Activated T-helper 1 cell treated with anti-CD3 and anti-CD28 coated beads, Interleukin-2, amount 50 U/mL, for 16 hours (primary cell): Measurements from ENCODE around the gene ATP13A2.
A peak's percentile ranks its signal among the peaks of the same experiment; 100 is the strongest.

Source experiments
- DNase-seq, 2 donors: peaks; one replicate each; pipeline ENCODE4 v3.0.0-alpha.2; 2020; ENCODE audit warnings: low read depth in 1 of 2, low spot score in 1 of 2

The ATP13A2 gene

DNA sequence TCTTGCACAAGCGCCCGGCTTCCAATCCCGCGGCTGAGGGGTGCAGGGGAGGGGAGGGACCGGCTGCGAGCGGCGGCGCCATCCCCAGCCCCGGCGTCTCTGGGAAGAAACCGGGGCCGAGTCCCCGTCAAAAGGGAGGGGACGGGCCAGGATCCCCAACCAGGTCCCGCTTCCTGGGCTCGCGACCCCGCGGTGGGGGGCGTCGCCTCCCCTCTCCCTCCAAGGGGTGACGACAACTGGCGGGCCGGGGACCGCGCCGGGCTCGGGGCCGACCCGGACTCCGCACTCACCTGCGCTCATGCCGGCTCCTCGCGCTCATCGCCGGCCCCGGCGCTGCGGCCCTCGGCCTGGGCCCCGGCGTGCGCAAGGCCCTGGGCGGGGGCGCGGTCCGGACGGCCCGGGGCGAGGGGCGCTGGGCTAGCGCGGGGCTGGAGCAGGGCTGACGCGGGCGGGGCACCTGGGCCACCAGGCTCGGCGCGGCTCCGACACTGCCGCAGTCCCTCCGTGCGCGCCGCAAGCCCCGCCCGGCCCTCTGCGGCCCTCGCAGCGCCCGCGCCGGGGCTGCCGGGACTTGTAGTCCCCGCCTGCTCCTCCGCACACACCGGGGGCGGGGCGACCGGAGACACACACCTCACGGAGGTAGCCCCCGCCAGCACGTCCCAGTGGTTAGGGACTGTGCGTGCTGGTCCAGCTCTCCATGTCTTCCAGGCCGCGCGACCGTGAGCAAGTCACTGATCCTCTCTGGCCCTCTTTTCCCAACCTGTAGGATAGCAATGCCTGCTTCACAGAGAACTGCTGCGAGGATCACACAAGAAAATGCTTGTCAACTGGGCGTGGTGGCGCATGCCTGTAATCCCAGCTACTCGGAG is at the start of gene ATP13A2:
Gene ATP13A2, minus strand, starts transcription at position 490 of the 869 bp plus-strand sequence. Its CDS starts 190 bp downstream, at position 300.
- DNase-seq: peak; percentile 62 to 75

GRCh38 chr1:17061486-17061885 is 49.8 kb upstream of the ATP13A2 start:
- DNase-seq: no peak

DNA sequence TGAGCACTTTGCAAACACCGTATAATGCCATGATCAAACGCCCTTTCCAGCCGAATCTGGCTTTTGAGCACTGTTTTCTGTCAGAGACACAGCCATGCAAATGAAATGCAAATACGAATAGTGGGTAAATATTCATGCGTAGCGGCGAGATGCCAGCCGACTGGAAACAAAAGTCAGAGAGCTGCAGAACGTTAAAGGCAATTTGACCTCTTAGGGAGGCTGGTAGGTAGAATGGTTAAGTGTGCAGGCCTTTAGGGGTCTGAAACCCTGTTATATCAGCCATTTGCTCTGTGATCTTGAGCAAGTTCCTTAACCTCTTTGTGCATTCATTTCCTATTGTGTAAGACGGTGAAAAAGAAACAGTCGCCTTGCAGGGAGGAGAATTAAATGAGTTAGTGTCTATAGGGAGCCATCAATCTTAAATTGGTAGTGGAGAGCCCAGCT is 48.6 kb upstream of the ATP13A2 start:
- DNase-seq: no peak

- DNase-seq: no peak
Observed at GRCh38 chr1:17059391-17060305, 47.9 kb upstream of the ATP13A2 start.

GRCh38 chr1:17056551-17056950 is 44.8 kb upstream of the ATP13A2 start:
- DNase-seq: no peak

GRCh38 chr1:17055801-17056200 is 44.1 kb upstream of the ATP13A2 start:
- no peak for DNase-seq

DNA sequence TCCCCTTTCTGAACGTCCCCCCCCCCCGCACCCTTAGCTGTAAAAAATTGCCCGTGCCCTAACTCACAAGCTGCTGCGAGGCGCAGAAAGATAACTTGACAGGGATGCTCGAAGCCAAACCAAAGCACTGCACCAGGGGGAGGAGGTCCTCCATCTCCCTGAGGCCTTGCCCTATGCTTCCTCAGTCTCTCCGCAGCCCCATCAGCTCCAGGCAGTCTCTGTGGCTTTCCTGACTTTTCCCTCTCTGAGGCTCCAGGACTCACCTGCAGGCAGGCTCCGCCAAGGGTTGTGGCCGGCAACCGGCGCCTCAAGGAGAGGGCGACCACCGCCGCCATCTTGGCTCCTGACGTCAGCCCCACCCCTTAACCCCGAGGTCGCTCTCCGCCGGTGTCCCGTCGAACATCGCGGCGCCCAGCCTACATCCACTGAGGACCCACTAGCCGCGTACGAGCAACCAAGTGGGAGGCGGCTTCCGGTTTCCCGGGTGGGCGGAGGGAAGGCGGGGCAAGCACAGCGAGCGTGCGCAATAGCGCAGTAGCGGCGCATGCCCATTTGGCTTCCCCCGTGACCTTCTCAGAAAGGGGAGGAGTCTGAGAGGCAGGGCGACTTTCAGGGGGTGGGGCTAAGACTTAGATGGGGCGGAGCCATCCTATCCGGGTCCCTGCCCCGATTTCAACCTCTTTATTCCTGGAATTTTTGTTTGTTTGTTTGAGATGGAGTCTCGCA is 42.1 kb upstream of the ATP13A2 start, which contains the start of gene SDHB:
Gene SDHB, minus strand, starts transcription at position 348 of the 726 bp plus-strand sequence. Its CDS starts 13 bp downstream, at position 335.
- peak; percentile 97 to 99 for DNase-seq

DNA sequence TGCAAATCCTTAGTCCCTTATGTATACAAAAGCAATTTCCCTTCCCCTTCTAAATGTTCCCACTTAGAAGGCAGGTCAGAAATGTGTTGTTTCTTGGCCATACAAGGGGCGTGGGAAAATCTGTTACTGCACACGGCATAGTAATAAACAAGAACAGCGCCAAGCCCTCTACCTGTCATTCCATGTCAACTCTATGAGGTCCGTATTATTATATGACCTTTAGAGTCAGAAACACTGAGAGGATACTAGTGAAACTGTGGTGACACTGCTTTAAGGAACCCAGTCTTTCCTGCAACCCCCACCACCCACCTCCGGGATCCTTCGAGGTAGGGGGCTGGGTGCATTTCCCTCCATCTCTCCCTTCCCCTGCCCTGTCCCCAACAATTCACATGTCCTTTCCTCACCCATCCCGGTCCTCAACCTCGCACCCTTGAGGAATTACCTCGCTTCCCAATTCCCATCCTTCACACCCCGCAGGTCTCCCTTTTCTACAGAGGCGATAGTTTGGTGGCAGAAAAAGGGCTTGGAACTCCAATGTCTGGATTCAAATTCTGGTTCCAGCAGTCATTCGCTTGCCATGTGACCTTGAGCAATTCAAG is 41.5 kb upstream of the ATP13A2 start:
- no peak for DNase-seq

DNA sequence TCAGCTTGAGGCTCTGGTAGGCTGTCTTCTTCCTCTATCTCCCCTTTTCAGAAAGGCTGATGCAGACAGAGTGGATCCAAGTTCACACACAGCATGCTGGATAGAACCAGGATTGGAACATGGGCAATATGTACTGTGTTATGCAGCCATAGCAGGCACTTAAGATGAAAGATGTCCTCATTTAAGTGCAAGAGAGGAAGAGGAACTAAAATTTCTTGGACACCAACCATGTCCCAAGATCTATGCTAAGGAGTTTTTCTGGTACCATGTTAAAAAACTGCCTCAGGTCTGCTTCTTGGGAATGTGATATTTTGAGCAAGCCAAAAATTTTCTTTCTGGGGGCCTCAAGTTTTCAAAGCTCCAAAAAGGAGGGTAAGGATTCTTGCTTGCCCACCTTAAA is 40.9 kb upstream of the ATP13A2 start:
- no peak for DNase-seq

DNA sequence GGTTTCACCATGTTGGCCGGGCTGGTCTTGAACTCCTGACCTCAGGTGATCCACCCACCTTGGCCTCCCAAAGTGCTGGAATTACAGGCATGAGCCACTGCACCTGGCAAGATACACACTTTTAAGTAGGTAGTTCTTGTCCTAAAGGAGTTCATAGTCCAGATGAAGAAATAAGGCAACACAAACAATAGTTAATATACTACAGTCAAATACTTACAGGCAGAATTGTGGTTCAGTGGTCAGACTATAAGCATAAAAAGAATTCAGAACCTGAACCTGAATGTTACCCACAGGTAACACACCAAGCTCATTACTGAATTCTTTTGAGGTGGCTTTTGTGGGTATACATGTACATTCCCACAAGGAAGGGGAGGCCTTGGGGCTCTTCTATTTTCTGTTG is 40.3 kb upstream of the ATP13A2 start:
- DNase-seq: no peak

DNA sequence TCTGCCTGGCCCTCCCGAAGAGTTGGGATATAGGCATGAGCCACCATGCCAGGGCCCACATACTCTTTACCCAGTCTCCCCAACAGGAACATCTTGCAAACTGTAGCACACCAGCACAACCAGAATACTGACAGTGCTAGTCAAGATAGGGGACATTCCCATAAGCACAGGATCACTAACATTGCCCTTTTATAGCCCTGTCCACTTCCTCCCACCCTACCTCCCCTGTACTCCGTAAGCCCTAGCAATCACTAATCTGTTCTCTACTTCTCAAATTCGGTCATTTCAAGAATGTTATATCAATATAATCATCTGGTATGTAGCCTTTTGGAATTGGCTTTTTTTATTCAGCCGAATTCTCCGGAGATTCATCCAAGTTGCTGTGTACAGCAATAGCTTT is 36.2 kb upstream of the ATP13A2 start:
- no peak for DNase-seq

GRCh38 chr1:17046334-17046657 is 34.6 kb upstream of the ATP13A2 start:
- no peak for DNase-seq

- DNase-seq: no peak
Observed at GRCh38 chr1:17045634-17046333, 34.1 kb upstream of the ATP13A2 start.

GRCh38 chr1:17045150-17045549 is 33.4 kb upstream of the ATP13A2 start:
- DNase-seq: no peak

DNA sequence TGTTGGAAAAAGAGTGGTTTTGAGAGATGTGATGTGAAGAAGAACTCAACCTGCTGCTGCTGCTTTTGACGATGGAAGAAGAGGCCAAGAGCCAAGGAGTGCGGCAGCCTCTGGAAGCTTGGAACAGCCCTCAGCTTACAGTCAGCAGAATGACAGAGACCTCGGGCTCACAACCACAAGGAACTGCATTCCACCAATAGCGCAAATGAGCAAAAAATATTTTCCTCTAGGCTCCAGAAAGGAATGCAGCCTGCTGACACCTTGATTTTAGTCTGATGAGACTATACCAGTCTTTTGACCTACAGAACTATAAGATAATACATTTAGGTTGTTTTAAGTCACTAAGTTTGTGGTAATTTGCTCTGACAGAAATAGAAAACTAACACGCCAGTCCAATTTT is 31.9 kb upstream of the ATP13A2 start:
- DNase-seq: no peak

DNA sequence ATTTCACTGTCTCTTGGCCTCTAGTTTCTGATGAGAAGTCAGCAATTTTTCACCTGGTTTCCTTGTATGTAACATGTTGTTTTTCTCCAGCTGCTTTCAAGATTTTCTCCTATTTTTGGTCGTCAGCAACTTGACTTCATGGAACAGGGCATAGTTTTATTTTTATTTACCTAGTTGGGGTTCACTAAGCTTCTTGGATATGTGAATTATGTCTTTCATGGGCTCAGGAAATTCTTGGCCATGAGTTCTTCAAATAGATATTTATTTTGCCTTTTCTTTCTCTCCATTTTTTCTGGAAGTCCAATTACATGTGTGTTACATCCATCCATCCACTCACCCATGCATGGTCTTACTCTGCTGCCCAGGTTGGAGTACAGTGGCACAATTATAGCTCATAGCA is 28.4 kb upstream of the ATP13A2 start:
- no peak for DNase-seq

GRCh38 chr1:17039522-17039921 is 27.8 kb upstream of the ATP13A2 start:
- DNase-seq: no peak

DNA sequence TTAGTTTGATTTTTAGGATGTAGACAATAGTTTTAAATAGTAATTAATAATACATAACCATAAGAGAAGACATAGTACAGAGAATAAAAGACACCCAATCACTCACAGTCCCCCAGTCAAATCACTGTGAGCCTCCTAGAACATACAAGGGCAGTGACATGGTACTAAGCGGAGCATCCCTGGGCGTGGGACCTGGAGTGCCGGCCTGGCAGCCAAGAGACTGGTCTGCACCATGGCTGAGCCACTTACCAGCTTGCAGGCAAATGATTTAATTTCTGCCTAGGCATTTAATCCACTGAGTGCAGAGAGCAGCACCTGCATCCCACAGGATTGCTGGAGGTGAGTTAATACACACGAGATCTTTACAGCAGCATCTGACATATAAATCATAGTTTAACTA is 21.8 kb upstream of the ATP13A2 start:
- DNase-seq: no peak

- no peak for DNase-seq
Observed at GRCh38 chr1:17032741-17033140, 21.0 kb upstream of the ATP13A2 start.

DNA sequence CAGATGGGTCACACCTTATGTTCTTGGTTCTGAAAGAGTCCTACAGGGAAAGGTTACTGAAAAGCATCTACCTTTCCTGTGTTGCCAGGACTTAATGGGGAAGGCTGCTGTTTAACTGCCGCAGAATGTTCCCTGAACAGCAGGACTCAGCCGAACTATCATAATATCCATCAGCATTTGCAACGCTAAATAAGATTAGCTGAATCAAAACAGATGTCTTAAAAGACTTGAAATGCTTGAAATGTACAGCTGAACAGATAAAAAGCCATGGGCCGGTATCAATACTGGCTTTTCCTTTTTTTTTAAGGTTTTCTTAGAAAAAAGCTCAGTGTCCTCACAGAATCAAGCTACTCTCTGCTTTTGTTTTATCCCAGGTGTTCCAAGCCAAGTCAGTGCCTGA is 19.7 kb upstream of the ATP13A2 start:
- DNase-seq: no peak
